Limb (tissue), 2 donors: Measurements from ENCODE around the gene GALNT10.

ENCODE experiments used
- DNase-seq, 2 donors: peaks; one replicate each; pipeline ENCODE4 v3.0.0-alpha.2; 2016; ENCODE audit errors: extremely low spot score in 2 of 2

The GALNT10 gene

DNA sequence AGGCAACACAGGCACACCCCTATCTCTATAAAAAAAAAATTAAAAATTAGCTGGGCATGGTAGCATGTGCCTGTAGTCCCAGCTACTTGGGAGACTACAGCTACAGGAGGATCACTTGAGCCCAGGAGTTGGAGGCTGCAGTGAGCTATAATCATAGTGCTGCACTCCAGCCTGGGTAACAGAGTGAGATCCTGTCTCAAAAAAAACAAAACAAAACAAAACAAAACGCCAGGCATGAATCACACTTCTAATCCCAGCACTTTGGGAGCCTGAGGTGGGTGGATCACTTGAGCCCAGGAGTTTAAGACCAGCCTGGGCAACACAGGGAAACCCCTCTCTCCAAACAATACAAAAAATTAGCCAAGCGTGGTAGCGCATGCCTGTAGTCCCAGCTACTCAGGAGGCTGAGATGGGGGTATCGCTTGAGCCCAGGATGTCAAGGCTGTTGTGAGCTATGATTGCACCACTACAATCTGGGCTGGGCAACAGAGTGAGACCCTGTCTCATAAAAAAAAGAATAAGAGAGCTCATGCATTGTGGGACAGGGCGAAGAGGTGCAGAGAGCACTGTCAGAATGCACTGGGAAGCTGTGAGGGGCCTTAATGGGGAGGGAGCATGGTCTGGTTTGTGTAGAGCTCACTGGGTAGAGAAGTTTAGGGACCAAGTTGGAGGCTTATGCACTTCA, 246.9 kb downstream of the GALNT10 start:
- DNase-seq, result no peak

DNA sequence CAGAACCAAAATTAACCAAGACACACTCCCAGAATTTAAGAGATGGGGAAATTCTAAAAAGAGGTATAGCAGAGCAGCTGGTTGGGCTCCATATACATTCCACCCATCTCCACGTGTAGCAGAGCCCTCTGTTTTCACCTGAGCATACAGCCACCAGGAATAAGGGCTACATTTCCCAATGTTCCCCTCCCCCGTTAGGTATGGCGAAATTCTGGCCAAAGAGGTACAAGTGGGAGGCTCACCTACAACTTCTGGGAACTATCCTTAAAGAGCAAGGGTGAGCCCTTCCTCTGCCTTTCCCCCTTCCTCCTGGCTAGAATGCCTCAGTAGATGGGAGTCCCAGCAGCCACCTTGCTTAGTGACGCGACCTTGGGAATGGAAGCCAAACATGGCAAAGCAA, 250.0 kb downstream of the GALNT10 start:
- DNase-seq, result no peak

GRCh38 chr5:154442801-154443200, 252.3 kb downstream of the GALNT10 start:
- no peak for DNase-seq

GRCh38 chr5:154444556-154445421, 254.3 kb downstream of the GALNT10 start:
- DNase-seq, result no peak

DNA sequence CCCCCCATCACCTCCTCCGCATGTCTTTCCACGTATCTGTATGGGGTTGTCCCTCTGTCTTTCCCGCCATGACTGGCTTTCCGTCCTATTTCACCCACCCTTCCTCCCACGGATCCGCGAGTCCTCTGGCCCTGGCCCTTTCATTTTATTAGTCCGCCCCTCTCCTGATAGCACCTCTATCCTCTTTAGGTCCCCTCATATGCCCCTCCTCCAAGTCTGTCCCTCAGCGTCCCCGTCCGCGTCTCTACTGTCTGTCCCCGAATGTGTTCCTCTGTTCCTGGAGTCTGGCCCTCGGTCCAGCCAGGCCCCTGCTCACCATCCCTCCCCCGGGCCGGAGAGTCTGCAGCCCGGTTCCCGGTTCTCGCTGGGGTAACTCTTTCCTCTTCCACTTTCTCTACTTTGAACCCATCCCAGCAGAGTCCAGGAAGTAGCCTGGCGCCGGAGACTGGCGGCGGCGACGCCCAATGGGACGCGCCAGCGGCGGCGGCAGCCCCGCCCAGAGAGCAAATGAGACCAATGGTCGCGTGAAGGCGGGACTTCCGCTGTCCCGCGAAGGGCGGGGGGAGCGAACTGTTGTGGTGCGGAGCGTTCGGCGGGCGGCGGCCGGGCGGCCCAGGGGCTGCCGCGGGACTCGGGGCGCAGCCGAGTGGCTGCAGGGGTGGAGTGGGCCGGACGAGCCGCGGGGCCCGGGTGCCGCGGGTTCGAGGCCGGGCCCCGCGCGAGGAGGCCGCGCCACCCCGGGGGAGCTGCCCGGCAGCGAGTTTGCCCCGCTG, 255.1 kb downstream of the GALNT10 start, which contains the start of gene SAP30L:
TSS of gene SAP30L (plus strand) at position 576 of the 773 bp plus-strand sequence. CDS start 608 bp downstream, outside the sequence.
- DNase-seq, result peak; percentile 93 to 98

DNA sequence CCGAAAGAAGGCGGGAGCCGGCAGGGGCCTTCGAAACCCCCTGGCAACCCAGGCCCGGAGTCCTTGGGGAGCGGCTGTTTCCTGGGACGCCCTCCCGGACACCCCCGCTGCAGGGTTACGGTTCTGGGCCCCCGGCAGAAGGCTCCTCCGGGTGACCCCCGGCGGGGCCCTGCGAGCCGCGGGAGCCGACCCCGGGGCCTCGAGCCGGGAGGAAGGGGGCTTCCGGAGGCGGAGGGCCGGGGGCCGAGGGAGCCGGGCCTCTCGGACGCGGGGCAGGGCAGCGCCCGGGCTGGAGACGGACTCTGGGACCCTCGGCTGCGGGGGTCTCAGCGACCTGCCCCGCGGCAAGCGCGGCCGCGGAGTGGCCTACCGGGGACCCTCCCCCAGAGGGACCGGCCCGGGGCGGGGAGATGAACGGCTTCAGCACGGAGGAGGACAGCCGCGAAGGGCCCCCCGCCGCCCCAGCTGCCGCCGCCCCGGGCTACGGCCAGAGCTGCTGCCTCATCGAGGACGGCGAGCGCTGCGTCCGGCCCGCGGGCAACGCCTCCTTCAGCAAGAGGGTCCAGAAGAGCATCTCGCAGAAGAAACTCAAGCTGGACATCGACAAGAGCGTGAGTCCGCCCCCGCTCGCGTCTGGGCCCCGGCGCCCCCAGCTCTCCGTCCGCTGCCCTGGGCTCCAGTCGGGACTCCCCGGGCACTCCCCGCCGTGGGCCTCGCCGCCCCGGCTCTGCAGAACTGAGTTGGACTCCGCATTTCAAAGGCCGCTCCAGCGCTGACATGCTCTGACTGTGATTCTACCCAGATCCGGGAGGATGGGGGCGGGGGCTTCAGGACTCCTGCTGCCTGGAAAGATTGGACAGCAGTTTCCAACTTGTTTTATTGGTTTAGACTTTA, 255.9 kb downstream of the GALNT10 start:
- peak; percentile 70 to 79 for DNase-seq

- DNase-seq, result no peak
Observed at GRCh38 chr5:154447089-154447725, 256.7 kb downstream of the GALNT10 start.

DNA sequence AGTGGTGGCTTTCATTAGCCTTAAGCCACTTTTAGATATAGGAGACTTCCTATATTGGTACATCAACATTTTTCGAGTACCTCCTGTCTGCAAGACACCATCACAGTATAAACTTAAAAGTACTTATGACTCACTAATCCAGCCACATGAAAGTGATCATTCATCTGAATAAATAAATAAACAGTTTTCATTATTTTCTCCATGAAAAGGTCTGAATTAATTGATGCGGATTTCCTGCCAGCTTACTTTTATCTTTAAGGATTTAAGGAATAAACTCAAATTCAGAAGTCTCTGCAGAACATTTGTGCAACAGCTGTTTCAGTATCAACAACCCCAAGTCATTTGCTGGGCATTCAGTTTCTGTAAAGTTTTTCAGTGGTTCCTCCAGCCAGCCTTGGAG, 259.3 kb downstream of the GALNT10 start:
- no peak for DNase-seq

GRCh38 chr5:154451957-154452356, 261.4 kb downstream of the GALNT10 start:
- no peak for DNase-seq

DNA sequence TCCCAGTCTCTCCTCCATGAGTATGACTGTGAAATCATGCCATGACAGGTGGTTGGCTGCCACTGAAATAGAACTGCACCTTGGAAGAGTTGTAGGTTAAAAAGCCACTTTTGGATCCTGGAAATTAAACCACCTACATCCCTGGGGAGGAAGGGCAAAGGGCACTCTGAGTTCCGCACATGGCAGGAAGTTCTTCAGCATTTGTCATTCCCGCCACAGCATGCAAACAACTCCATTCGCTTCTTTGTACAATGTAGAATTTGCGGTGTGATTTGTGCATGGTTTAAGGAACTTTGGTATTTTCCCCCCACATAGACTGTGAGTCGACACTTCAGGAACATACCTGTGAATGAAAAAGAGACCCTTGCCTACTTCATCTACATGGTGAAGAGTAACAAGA, 265.1 kb downstream of the GALNT10 start:
- no peak for DNase-seq

DNA sequence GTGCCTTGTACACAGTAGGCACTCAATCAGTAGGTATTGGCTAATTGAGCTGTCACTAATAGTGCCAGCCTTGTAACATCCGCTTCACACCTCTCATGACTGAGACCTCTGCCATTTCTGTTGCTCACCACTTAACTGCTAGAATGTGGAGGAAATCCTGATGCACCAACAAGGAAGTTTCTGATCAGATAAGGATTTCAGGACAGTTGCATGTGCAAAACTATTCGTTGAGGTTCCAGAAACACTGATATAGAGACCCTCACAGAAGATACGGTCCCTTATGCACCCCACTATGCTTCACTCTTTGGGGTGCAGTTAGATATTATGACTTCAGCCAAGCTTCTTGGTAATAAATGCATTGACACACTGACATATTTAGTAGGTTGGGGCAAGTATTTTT, 266.0 kb downstream of the GALNT10 start:
- no peak for DNase-seq

DNA sequence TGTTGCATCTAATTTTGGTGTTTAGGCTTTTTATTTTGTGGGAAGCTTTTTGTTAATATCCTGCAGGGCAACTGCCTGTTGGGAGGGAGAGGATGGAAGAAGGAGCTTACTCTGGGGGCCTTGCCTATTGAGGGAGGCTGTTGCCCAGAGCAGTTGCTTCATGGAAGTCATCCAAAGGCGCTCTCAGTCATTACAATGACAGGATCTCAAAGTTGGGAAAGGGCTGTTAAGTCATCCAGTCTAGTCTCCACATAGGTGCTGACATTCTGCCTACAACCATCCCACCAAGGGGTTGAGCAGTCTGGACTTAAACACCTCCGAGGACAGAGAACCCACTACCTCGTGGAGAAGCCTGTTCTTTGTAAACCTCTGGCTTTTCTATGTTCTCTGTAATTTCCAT, 268.5 kb downstream of the GALNT10 start:
- no peak for DNase-seq

- DNase-seq, result no peak
Observed at GRCh38 chr5:154460172-154460571, 269.6 kb downstream of the GALNT10 start.

DNA sequence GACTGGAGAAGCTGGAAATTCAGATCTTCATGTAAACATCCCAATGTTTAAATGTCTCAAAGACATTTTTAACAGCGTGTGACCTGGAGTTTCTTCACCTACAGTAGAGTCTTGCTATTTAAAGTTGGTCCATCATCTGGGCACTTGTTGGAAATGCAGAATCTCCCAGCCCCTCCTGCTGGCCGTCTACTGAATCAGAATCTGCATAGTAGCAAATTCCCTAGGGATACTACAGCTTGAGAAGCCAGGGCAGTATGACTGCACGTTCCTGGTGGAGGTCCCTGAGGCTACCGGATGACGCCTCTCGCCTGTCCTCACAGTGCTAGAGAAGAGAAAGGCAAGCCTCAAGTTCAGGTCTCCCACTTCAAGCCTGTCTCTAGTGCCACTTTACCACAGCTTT, 271.0 kb downstream of the GALNT10 start:
- peak in 1 of 2 donors; percentile 26 for DNase-seq

- no peak for DNase-seq
Observed at GRCh38 chr5:154464438-154464837, 273.9 kb downstream of the GALNT10 start.

DNA sequence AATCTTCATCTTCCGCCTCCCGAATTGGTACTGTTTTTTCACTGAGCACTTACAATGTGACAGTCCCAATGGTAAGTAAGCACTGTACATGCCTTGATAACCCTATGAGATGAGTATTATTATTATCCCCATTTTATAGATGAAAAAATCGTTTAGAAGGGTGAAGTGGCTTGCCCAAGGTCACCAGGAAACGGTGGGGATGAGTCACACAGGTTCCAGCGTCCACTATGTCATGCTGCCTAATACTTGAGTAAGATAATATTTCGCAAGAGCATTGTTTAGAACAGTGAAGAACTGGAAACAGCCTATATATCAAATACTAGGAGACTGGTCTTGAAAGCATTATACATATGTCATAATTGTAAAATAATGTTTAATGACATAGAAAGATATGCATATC, 274.6 kb downstream of the GALNT10 start:
- DNase-seq, result no peak

GRCh38 chr5:154466147-154466546, 275.6 kb downstream of the GALNT10 start:
- no peak for DNase-seq

DNA sequence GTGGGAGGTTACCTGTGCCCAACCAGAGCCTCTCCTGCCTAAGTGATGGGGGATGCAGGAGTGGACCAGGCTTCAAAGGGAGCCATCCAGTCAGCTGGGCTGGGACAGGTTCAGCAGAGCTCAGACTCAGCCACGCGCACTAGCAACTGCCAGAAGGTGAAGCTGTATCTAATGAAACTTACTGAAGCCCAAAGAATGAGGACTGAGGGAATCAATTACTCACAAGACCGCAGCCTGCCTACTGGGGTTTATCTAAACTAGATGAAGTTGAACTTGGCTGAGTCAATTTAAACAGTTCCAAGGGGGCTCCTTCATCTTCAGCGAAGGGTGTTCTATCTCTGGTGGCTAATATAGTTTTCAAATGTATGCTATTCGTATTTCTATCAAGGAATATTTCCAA, 276.1 kb downstream of the GALNT10 start:
- DNase-seq, result peak in 1 of 2 donors; percentile 23

DNA sequence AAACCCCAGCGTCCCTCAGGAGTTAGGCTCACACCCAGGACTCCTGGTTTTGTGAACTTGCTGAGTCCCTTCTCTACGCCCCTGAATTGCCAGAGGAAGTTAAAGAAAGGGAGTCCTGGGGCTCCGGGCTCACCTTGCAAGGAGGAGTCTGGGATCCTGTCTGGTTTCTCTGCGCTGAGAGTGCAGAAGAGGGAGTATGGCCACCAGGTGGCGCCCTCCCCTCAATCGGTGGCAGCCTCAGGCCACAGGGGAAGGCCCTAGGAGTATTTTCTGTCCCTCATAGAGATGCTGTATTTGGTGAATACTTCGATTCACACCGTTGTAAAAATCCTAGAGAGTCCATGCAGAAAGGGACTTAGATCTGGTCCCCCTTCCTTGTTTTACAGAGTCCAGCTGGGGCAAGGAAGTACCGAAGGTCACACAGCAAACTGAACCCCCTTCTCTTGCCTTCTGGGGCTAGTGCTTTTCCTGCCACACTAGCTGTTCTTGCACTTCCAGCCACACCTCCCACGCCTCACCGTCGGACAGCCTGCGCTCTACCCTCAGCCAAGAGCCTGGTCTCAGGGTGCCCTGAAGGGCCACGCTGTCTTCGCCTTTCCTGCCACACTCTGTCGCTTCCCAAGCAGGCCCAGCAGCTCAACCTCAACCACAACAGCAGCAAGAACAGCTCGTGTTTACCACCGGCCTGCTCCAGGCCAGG, 277.3 kb downstream of the GALNT10 start:
- peak; percentile 55 to 88 for DNase-seq

- no peak for DNase-seq
Observed at GRCh38 chr5:154470137-154470536, 279.6 kb downstream of the GALNT10 start.
